ENCODE data around the gene LYPLA2.
A peak's percentile ranks its signal among the peaks of the same experiment; 100 is the strongest.

Gene LYPLA2

DNA sequence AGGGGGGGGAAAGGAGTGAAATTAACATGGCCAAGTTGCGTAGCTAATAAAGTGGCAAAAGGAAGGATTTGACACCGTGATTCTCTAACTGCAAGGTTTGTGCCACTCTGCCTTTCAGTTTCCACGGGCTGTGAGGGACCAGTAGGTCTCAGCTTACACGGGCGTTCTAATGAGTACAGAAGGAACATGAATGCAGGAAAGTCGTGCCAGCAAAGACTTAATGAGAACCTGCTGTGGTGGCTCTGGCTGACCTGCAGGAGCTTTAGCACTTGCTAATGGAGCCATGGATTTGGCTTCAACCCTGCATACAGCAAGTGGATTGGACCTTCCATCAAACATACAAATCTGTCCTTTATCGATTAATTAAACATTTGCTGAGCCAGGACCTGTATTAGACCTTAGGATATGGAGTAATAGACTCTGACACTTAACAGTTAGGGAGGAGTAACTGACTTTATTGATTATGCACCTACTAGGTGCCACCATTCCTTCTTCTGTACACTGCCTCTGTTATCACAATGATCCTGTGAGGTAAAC, 27.8 kb upstream of the LYPLA2 start:
- Histone ChIP-seq H3K27me3 (ENCODE audit: insufficient read depth, low read depth) (no peaks in the 10 kb centered on the region), H3K36me3 (ENCODE audit: insufficient read depth) (no peaks in the 10 kb centered on the region), H3K79me2 (ENCODE audit: insufficient read depth, low read depth) (no peaks in the 10 kb centered on the region), H3K4me2 (no peak overlapping the region), H3K27ac (no peak overlapping the region), H3K4me1 (ENCODE audit: low read depth, poor library complexity, severe bottlenecking) (peaks cover 13% of the 10 kb centered on the region), H4K20me1 (ENCODE audit: insufficient read depth) (no peaks in the 10 kb centered on the region), H2AFZ (ENCODE audit: low read depth) (no peak overlapping the region), H3K9ac (no peak overlapping the region), H3K4me3 (IDR thresholded peaks at IDR 0.05; ENCODE audit: insufficient read depth, low read depth, low read length) (no peak overlapping the region)
- TF ChIP-seq, protein P1, sequence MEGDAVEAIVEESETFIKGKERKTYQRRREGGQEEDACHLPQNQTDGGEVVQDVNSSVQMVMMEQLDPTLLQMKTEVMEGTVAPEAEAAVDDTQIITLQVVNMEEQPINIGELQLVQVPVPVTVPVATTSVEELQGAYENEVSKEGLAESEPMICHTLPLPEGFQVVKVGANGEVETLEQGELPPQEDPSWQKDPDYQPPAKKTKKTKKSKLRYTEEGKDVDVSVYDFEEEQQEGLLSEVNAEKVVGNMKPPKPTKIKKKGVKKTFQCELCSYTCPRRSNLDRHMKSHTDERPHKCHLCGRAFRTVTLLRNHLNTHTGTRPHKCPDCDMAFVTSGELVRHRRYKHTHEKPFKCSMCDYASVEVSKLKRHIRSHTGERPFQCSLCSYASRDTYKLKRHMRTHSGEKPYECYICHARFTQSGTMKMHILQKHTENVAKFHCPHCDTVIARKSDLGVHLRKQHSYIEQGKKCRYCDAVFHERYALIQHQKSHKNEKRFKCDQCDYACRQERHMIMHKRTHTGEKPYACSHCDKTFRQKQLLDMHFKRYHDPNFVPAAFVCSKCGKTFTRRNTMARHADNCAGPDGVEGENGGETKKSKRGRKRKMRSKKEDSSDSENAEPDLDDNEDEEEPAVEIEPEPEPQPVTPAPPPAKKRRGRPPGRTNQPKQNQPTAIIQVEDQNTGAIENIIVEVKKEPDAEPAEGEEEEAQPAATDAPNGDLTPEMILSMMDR (conservative IDR thresholded peaks at IDR 0.05; ENCODE audit: low read depth, low read length) = no peak

DNA sequence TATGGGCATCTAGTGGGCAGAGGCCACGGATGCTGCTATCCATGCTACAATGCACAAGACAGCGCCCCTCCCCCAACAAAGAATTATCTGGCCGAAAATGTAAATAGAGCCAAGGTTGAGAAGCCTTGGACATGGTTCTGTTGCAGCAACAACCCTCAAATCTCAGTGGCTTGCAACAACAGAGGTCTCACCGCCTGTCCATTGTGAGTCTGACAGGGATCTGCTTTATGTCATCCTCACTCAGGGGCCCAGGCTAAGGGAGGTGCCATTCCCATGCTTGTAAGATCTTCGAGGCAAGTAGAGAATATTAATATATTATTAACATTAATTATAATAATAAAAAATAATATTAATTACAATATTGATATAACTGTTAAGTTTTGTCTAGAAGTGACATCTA, 22.2 kb upstream of the LYPLA2 start:
- no peak overlapping the region for H3K4me3 ChIP-seq (IDR thresholded peaks at IDR 0.05; ENCODE audit: insufficient read depth, low read depth, low read length)

DNA sequence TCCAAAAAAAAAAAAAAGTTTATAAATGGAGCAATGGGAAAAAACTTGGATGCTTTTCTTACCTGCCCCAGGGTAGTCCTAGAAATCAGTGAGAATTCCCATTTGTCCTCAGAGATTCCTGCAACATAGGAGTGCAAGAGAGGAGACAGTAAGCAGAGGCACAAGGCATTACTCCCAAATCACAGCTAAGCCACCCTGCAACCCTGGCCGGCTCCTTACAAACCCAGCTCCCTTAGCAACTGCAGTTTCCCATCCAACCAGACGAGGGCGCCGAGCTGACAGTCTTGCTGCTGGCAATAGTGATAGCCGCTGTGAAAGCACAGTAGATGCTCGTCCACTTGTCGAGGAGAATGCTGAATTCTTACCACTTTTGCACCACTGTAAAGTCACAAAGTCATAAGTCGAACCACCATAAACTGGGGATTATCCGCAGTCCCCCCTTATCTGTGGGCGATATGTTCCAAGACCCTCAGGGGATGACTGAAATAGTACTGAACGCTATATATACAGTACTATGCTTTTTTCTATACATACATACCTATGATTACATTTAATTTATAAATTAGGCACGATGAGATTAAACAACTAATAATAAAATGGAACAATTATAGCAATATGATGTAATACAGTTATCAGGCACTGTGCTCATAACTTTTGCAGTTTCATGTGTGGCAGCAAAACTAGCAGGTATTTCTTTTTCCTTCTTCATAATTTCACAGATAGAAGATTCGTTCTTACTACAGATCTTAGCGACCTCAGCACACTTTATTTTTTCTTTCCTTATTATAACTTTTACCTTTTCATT, 18.7 kb upstream of the LYPLA2 start:
- no peaks in the 10 kb centered on the region for H4K20me1 ChIP-seq (ENCODE audit: insufficient read depth)
- 0 out of 2 replicates have a peak overlapping the region, but pooled peaks have one; percentile 24 for H2AFZ ChIP-seq (ENCODE audit: low read depth)
- H3K36me3 ChIP-seq (ENCODE audit: insufficient read depth) = no peaks in the 10 kb centered on the region
- peaks cover 36% of the 10 kb centered on the region for H3K4me1 ChIP-seq (ENCODE audit: low read depth, poor library complexity, severe bottlenecking)
- peak overlapping the region; percentile 31 for H3K4me2 ChIP-seq
- H3K9ac ChIP-seq = no peak overlapping the region
- no peak overlapping the region for H3K27ac ChIP-seq
- no peak overlapping the region for H3K4me3 ChIP-seq (IDR thresholded peaks at IDR 0.05; ENCODE audit: insufficient read depth, low read depth, low read length)
- TF ChIP-seq, protein P1 (conservative IDR thresholded peaks at IDR 0.05; ENCODE audit: low read depth, low read length) = peak; percentile 92
- no peaks in the 10 kb centered on the region for H3K27me3 ChIP-seq (ENCODE audit: insufficient read depth, low read depth)
- no peaks in the 10 kb centered on the region for H3K79me2 ChIP-seq (ENCODE audit: insufficient read depth, low read depth)

More for the DNA sequence above, 22.2 kb upstream of the LYPLA2 start:
- no peaks in the 10 kb centered on the region for H4K20me1 ChIP-seq (ENCODE audit: insufficient read depth)
- H3K4me1 ChIP-seq (ENCODE audit: low read depth, poor library complexity, severe bottlenecking) = peaks cover 19% of the 10 kb centered on the region
- H3K79me2 ChIP-seq (ENCODE audit: insufficient read depth, low read depth) = no peaks in the 10 kb centered on the region
- no peak overlapping the region for H2AFZ ChIP-seq (ENCODE audit: low read depth)
- H3K27ac ChIP-seq = no peak overlapping the region
- no peaks in the 10 kb centered on the region for H3K36me3 ChIP-seq (ENCODE audit: insufficient read depth)
- H3K4me2 ChIP-seq = no peak overlapping the region
- TF ChIP-seq, protein P1 (conservative IDR thresholded peaks at IDR 0.05; ENCODE audit: low read depth, low read length) = no peak
- H3K9ac ChIP-seq = no peak overlapping the region
- no peaks in the 10 kb centered on the region for H3K27me3 ChIP-seq (ENCODE audit: insufficient read depth, low read depth)

DNA sequence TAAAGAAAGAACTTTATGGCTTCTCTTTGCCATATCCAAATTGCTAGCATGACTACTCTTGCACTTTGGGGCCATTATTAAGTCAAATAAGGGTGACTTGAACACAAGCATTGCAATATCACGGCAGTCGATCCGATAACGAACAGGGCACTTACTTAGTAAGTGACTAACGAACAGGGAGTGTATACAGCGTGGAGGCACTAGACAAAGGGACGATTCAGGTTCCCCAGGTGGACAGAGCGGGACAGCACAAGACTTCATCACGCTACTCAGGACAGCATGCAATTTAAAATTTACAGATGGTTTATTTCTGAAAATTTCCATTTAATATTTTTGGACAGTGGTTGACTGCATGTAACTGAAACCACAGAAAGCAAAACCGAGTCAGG, 18.1 kb upstream of the LYPLA2 start:
- no peak overlapping the region for H3K9ac ChIP-seq
- TF ChIP-seq, protein P1 (conservative IDR thresholded peaks at IDR 0.05; ENCODE audit: low read depth, low read length) = no peak
- peaks cover 39% of the 10 kb centered on the region for H3K4me1 ChIP-seq (ENCODE audit: low read depth, poor library complexity, severe bottlenecking)
- no peak overlapping the region; the same call in 1 of the 2 replicates for H3K4me2 ChIP-seq
- no peak overlapping the region for H3K27ac ChIP-seq
- H3K4me3 ChIP-seq (IDR thresholded peaks at IDR 0.05; ENCODE audit: insufficient read depth, low read depth, low read length) = no peak overlapping the region
- H2AFZ ChIP-seq (ENCODE audit: low read depth) = no peak overlapping the region
- H3K27me3 ChIP-seq (ENCODE audit: insufficient read depth, low read depth) = no peaks in the 10 kb centered on the region
- no peaks in the 10 kb centered on the region for H4K20me1 ChIP-seq (ENCODE audit: insufficient read depth)
- H3K36me3 ChIP-seq (ENCODE audit: insufficient read depth) = no peaks in the 10 kb centered on the region
- no peaks in the 10 kb centered on the region for H3K79me2 ChIP-seq (ENCODE audit: insufficient read depth, low read depth)

Measured in KMS-11 (cell line).